Thyroid gland (tissue), 4 donors: ENCODE measurements around the gene ZNF775. TPM values are rescaled to one million over a fixed set of nuclear protein-coding genes. Genes with fewer than 3 reads are reported as not detected.

Experiments used
- DNase-seq, 2 donors: peaks; one replicate each; pipeline ENCODE4 v3.0.0-alpha.2; 2019
- H3K27ac ChIP-seq, 3 donors: fragments of 200-600 bp; sonication (generic); 1 replicate in 2 of 3; 2 replicates in 1 of 3; pipeline ENCODE4 v1.5.1; 2016 to 2019; ENCODE audit warnings: mild to moderate bottlenecking in 1 of 3, moderate library complexity in 1 of 3
- H3K27me3 ChIP-seq: fragments of 200-600 bp; sonication (generic); one replicate; pipeline ENCODE4 v1.5.1; 2019
- H3K36me3 ChIP-seq, 2 donors: fragments of 200-600 bp; sonication (generic); one replicate each; pipeline ENCODE4 v1.5.1; 2016 to 2019
- H3K4me1 ChIP-seq, 2 donors: fragments of 200-600 bp; sonication (generic); one replicate each; pipeline ENCODE4 v1.5.1; 2017 to 2019
- H3K4me3 ChIP-seq, 3 donors: fragments of 200-600 bp; sonication (generic); replicated peaks in 1 of 3; 1 replicate in 2 of 3; 2 replicates in 1 of 3; pipeline ENCODE4 v1.5.1; 2016; ENCODE audit warnings: mild to moderate bottlenecking in 1 of 3
- H3K9me3 ChIP-seq: fragments of 200-600 bp; sonication (generic); one replicate; pipeline ENCODE4 v1.5.1; 2017
- POLR2A ChIP-seq, 2 donors: fragments of 450-650 bp; IDR thresholded peaks; one replicate each; pipeline ENCODE4 v1.6.1; 2017; ENCODE audit warnings: antibody characterized with exemption in 2 of 2, mild to moderate bottlenecking in 2 of 2, moderate library complexity in 1 of 2
- WGBS, 2 donors: methylation state at CpG; one replicate each; pipeline ENCODE4 v1.1.5; 2017; 5-methylcytosine and 5-hydroxymethylcytosine counted together
- intact Hi-C: fragments of 100-400 bp; cut with DNase I; formaldehyde crosslinking; loops from one replicate; pipeline ENCODE4 v1.15.1; 2023
- total RNA-seq, 4 donors: library from RNA; depleted of rRNA; stranded (reverse); fragments of >200 nt; gene quantifications; one replicate each; pipeline ENCODE4 v1.2.3, GENCODE V29; 2016
- TF ChIP-seq, protein P1 (sequence below), 6 experiments: fragments of 200-600 bp in 3 of 6; fragments of 450-650 bp in 3 of 6; sonication (generic) in 3 of 6; IDR thresholded peaks; one replicate each; pipeline ENCODE4 v1.5.1; 2016 to 2019; ENCODE audit warnings: antibody characterized with exemption in 6 of 6, mild to moderate bottlenecking in 2 of 6, inconsistent platforms in 1 of 6, moderate library complexity in 1 of 6

ZNF775 gene
- total RNA-seq, 4 donors from 2014 or later, result 4.3 to 7.5 (median 6.3) TPM

DNA sequence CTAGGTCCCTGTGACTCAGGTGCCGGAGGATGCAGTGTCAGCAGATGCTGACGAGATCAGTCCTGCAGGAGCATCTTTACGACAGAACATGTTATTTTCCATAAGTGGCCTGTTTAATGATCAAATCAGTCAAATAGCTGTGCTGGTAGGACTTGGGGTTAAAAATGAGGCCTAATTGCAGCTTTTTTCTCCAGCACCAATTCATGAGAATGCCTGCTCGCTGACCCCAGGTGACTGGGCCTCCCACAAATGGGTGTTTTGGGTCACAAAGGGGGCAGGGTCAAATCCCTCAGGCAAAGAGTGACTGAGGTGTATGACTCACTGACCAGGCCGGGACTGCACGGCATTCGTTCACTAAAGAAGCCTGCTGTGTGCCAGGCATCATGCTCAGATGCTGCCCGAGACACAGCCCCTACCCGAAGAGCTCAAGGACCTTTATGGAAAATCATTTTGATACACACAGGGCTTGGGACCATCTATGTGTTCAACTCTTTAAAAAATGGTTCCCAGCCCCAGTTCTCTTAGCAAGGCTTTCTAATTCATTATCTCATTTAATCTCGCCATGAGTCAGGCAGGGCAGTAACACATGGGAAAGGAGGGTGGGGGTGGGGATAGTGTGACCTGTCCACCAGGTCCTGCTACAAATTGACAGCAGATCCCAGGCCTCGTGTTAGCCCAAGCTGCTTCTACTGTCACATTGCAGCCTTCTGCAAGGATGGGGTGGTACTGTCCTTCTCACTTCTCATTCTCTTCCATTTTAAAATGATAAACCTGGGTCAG is 21.1 kb downstream of the ZNF775 start:
- no peak for DNase-seq
- Histone ChIP-seq H3K4me3 (no peak overlapping the region), H3K4me1 (peaks cover 6 to 23% of the 10 kb centered on the region in 2 donors), H3K36me3 (peaks cover 5 to 6% of the 10 kb centered on the region in 2 donors), H3K27ac (no peak overlapping the region), H3K27me3 (no peaks in the 10 kb centered on the region), H3K9me3 (no peaks in the 10 kb centered on the region)
- intact Hi-C loops, result no loop called here
- TF ChIP-seq, protein P1, sequence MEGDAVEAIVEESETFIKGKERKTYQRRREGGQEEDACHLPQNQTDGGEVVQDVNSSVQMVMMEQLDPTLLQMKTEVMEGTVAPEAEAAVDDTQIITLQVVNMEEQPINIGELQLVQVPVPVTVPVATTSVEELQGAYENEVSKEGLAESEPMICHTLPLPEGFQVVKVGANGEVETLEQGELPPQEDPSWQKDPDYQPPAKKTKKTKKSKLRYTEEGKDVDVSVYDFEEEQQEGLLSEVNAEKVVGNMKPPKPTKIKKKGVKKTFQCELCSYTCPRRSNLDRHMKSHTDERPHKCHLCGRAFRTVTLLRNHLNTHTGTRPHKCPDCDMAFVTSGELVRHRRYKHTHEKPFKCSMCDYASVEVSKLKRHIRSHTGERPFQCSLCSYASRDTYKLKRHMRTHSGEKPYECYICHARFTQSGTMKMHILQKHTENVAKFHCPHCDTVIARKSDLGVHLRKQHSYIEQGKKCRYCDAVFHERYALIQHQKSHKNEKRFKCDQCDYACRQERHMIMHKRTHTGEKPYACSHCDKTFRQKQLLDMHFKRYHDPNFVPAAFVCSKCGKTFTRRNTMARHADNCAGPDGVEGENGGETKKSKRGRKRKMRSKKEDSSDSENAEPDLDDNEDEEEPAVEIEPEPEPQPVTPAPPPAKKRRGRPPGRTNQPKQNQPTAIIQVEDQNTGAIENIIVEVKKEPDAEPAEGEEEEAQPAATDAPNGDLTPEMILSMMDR (IDR thresholded peaks at IDR 0.05), result no peak
- no peak for TF ChIP-seq POLR2A (IDR thresholded peaks at IDR 0.05)
- 78 to 79% methylated on average over 11 of the region's 11 CpGs for WGBS, 2 donors

DNA sequence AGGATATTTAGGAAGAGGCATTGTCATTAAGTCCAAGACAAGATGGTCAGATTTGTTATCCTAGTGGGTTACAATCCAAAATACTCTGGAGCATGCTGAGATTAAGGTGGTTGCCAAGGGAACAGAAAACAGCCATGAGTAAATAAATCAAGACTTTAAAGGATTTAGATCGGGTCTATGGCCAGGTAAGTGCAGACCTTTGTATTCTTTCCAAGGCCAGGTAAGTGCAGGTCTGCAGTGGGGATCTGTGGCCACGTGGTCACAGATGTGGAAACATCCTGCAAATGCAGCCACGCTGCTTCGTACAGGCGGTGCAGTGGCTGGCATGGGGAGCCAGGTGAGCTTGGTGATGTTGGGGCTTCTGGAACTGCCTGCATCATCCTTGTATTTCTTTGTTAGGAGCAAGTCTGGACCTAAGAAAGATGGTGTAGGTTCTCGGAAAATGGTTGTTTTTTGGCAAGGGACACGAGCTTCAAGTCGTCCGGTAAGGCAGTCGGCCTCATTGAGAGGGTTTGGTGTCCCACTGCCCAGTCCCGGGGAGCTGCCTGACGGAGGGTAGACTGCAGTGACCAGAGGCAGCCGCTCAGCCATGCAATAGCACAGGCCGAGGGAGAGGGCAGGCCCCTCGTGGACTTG is 21.8 kb downstream of the ZNF775 start:
- H3K4me1 ChIP-seq, result peaks cover 8 to 25% of the 10 kb centered on the region in 2 donors
- no peaks in the 10 kb centered on the region for H3K27me3 ChIP-seq
- no peaks in the 10 kb centered on the region for H3K9me3 ChIP-seq
- TF ChIP-seq, protein P1 (IDR thresholded peaks at IDR 0.05), result no peak
- TF ChIP-seq POLR2A (IDR thresholded peaks at IDR 0.05), result no peak
- intact Hi-C loops, result no loop called here
- 59 to 66% methylated on average over 15 of the region's 15 CpGs for WGBS, 2 donors
- no peak overlapping the region for H3K4me3 ChIP-seq
- no peak overlapping the region for H3K27ac ChIP-seq
- H3K36me3 ChIP-seq, result peaks cover 5 to 6% of the 10 kb centered on the region in 2 donors
- DNase-seq, result no peak

DNA sequence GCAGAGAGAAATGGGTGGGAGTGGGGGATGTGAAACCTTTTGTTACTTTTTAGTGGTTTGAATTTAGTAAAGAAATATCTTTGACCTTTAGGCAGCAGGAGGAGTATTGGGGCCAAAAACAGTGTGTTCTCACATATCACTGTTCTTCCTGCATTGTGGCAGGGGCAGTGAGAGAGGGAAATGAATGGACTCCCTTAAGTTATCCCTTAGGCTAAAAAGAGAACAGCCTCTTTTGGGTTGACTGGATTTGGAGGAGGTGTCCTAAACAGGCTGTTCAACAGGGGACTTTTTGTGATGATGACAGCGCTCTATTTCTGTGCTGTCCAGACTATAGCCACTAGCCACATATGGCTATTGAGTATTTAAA is 22.3 kb downstream of the ZNF775 start:
- Histone ChIP-seq H3K27ac (no peak overlapping the region), H3K4me3 (no peak overlapping the region), H3K36me3 (peaks cover 4 to 6% of the 10 kb centered on the region in 2 donors), H3K9me3 (no peaks in the 10 kb centered on the region), H3K27me3 (no peaks in the 10 kb centered on the region), H3K4me1 (peaks cover 13 to 30% of the 10 kb centered on the region in 2 donors)
- no peak for TF ChIP-seq POLR2A (IDR thresholded peaks at IDR 0.05)
- TF ChIP-seq, protein P1 (IDR thresholded peaks at IDR 0.05), result no peak
- no peak for DNase-seq
- intact Hi-C loops, result no loop called here
- 92 to 96% methylated on average over 1 of the region's 1 CpG for WGBS, 2 donors

DNA sequence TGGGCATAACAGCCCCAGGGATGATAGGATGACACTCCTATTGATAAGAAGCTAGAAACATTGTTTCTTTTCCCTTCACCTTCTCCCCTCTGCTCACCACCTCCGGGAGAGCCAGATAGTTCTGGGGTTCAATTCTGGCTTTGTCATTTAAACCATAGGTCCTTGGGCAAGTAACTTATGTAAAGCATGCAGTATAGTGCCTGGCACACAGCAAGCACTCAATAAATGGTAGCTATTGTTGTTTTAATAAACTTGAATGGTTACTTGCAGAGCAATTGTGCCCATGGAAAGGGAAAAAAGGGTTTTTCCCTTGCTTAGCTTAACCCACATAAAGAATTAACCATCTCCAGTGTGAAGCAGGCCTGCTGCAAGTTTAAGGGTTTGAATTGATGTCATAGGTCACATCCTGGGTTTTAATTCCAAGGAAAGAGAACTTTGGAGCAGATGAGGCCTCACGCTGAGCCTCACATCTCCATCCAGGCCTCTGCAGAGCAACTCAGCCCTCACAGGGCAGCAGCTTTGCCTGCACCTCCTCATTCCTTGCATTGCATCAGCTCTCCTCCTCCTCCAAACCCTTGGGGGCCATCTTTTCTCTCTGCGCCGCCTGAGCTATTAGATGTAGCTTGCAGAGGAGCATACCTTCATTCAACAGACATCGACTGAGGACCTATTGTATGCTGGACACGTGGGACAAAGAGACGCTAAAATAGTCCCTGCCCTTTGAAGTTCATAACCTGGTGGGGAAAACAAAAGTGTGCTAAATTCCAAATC is 22.9 kb downstream of the ZNF775 start:
- WGBS, 2 donors, result 70 to 82% methylated on average over 7 of the region's 7 CpGs
- TF ChIP-seq POLR2A (IDR thresholded peaks at IDR 0.05), result no peak
- TF ChIP-seq, protein P1 (IDR thresholded peaks at IDR 0.05), result no peak
- H3K27me3 ChIP-seq, result no peaks in the 10 kb centered on the region
- peaks cover 0 to 3% of the 10 kb centered on the region in 2 donors for H3K36me3 ChIP-seq
- intact Hi-C loops, result no loop called here
- no peak overlapping the region for H3K27ac ChIP-seq
- H3K4me3 ChIP-seq, result no peak overlapping the region
- no peaks in the 10 kb centered on the region for H3K9me3 ChIP-seq
- H3K4me1 ChIP-seq, result peaks cover 20 to 37% of the 10 kb centered on the region in 2 donors
- DNase-seq, result no peak
